Tibial nerve (tissue), 4 donors: ENCODE results near the gene RAI1. TPM values are rescaled to one million over a fixed set of nuclear protein-coding genes. Genes with fewer than 3 reads are reported as not detected.

ENCODE experiments used
- DNase-seq, 2 donors: peaks; one replicate each; pipeline ENCODE4 v3.0.0-alpha.2; 2019; ENCODE audit warnings: low spot score in 2 of 2
- H3K27ac ChIP-seq, 4 donors: fragments of 200-600 bp; sonication (generic) in 3 of 4; one replicate each; pipeline ENCODE4 v1.5.1; 2017 to 2019; ENCODE audit warnings: mild to moderate bottlenecking in 1 of 4
- H3K27me3 ChIP-seq, 2 donors: fragments of 200-600 bp; sonication (generic) in 1 of 2; one replicate each; pipeline versions ENCODE4 v1.5.1 to v1.6.0; 2017 to 2019
- H3K36me3 ChIP-seq, 3 donors: fragments of 200-600 bp; sonication (generic); one replicate each; pipeline ENCODE4 v1.5.1; 2018 to 2019
- H3K4me1 ChIP-seq, 4 donors: fragments of 200-600 bp; sonication (generic) in 3 of 4; one replicate each; pipeline ENCODE4 v1.5.1; 2017 to 2019
- H3K4me3 ChIP-seq, 4 donors: fragments of 200-600 bp; sonication (generic) in 3 of 4; one replicate each; pipeline ENCODE4 v1.5.1; 2017 to 2019; ENCODE audit warnings: mild to moderate bottlenecking in 1 of 4, moderate library complexity in 1 of 4
- H3K9me3 ChIP-seq, 4 donors: fragments of 200-600 bp; sonication (generic) in 3 of 4; one replicate each; pipeline ENCODE4 v1.5.1; 2017 to 2019
- EP300 ChIP-seq, 2 donors: sonication (generic); formaldehyde crosslinking; IDR thresholded peaks; one replicate each; pipeline ENCODE4 v1.6.1; 2017; ENCODE audit warnings: antibody characterized with exemption in 2 of 2, mild to moderate bottlenecking in 1 of 2
- POLR2A ChIP-seq, 2 donors: fragments of 450-650 bp; IDR thresholded peaks; one replicate each; pipeline ENCODE4 v1.6.1; 2017; ENCODE audit warnings: antibody characterized with exemption in 2 of 2, mild to moderate bottlenecking in 2 of 2, moderate library complexity in 2 of 2
- WGBS, 2 donors: methylation state at CpG; one replicate each; pipeline ENCODE4 v1.1.5; 2018; 5-methylcytosine and 5-hydroxymethylcytosine counted together
- total RNA-seq, 4 donors: library from RNA; depleted of rRNA; stranded (reverse); fragments of >200 nt; gene quantifications; one replicate each; pipeline ENCODE4 v1.1.0, GENCODE V29; 2016
- TF ChIP-seq, protein P1 (sequence below), 5 experiments: fragments of 200-600 bp in 3 of 5; fragments of 450-650 bp in 2 of 5; sonication (generic) in 3 of 5; IDR thresholded peaks; one replicate each; pipeline ENCODE4 v1.5.1; 2016 to 2019; ENCODE audit warnings: antibody characterized with exemption in 5 of 5, mild to moderate bottlenecking in 3 of 5, moderate library complexity in 2 of 5

Gene RAI1
- total RNA-seq, 4 donors from 2014 or later, result 32.9 to 52.7 (median 45.9) TPM

DNA sequence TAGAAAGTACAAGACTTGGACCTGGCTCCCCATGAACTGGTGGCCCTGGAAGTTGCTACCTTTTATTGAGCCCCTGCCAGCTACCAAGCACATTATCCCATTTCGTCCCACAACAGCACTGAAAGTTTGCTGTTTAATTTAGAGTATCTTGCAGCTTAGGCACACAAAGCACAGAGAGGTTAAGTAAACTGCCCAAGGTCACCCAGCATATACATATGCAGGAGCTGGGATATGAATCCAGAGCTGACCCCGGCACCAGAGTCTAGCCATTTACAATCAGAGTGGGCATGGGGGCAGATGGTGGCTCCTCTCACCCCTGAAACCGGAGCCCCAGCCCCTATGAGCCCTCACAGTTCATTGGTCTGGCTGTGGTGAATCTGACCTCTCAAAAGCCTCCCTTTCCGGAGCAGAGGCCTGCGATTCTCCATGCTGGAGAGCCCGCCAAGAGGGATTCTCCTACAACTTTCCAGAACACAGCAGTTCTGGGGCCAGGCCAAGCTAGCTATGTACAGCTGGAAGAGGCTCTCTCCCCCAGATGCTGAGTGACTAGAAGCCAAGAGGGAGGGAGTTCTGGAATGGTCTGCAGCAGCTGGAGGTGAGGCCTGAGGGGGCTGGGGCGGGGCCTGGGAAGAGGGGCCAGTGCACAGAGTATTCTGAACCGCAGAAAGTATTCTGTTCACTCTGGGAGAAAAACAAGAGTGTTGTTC, 97.2 kb downstream of the RAI1 start:
- 43 to 56% methylated on average over 7 to 8 of the region's 8 CpGs for WGBS, 2 donors
- peak; percentile 39 to 63 for DNase-seq
- TF ChIP-seq POLR2A (IDR thresholded peaks at IDR 0.05) (no peak), EP300 (IDR thresholded peaks at IDR 0.05) (no peak)
- no peaks in the 10 kb centered on the region for H3K36me3 ChIP-seq
- no peaks in the 10 kb centered on the region for H3K27me3 ChIP-seq
- no peak overlapping the region for H3K4me3 ChIP-seq
- peaks cover 0 to 73% (median 37%) of the 10 kb centered on the region in 4 donors for H3K4me1 ChIP-seq
- H3K27ac ChIP-seq, result peak overlapping the region; percentile 41 to 83 (median 66)
- H3K9me3 ChIP-seq, result no peaks in the 10 kb centered on the region

GRCh38 chr17:17779015-17779611, 97.9 kb downstream of the RAI1 start:
- no peak for DNase-seq
- H3K27me3 ChIP-seq, result no peaks in the 10 kb centered on the region
- no peak overlapping the region for H3K4me3 ChIP-seq
- peak overlapping the region; percentile 41 to 83 (median 66) for H3K27ac ChIP-seq
- 51 to 58% methylated on average over 15 to 16 of the region's 16 CpGs for WGBS, 2 donors
- TF ChIP-seq EP300 (IDR thresholded peaks at IDR 0.05) (no peak), POLR2A (IDR thresholded peaks at IDR 0.05) (no peak)
- TF ChIP-seq, protein P1, sequence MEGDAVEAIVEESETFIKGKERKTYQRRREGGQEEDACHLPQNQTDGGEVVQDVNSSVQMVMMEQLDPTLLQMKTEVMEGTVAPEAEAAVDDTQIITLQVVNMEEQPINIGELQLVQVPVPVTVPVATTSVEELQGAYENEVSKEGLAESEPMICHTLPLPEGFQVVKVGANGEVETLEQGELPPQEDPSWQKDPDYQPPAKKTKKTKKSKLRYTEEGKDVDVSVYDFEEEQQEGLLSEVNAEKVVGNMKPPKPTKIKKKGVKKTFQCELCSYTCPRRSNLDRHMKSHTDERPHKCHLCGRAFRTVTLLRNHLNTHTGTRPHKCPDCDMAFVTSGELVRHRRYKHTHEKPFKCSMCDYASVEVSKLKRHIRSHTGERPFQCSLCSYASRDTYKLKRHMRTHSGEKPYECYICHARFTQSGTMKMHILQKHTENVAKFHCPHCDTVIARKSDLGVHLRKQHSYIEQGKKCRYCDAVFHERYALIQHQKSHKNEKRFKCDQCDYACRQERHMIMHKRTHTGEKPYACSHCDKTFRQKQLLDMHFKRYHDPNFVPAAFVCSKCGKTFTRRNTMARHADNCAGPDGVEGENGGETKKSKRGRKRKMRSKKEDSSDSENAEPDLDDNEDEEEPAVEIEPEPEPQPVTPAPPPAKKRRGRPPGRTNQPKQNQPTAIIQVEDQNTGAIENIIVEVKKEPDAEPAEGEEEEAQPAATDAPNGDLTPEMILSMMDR (IDR thresholded peaks at IDR 0.05), result no peak
- H3K9me3 ChIP-seq, result no peaks in the 10 kb centered on the region
- H3K36me3 ChIP-seq, result no peaks in the 10 kb centered on the region
- H3K4me1 ChIP-seq, result peaks cover 0 to 75% (median 43%) of the 10 kb centered on the region in 4 donors

GRCh38 chr17:17780922-17781590, 99.8 kb downstream of the RAI1 start:
- no peak for DNase-seq
- 42 to 48% methylated on average over 11 of the region's 11 CpGs for WGBS, 2 donors
- no peaks in the 10 kb centered on the region for H3K27me3 ChIP-seq
- no peaks in the 10 kb centered on the region for H3K36me3 ChIP-seq
- TF ChIP-seq EP300 (IDR thresholded peaks at IDR 0.05), result no peak
- TF ChIP-seq POLR2A (IDR thresholded peaks at IDR 0.05), result no peak
- TF ChIP-seq, protein P1 (IDR thresholded peaks at IDR 0.05), result no peak
- H3K4me1 ChIP-seq, result peaks cover 0 to 87% (median 49%) of the 10 kb centered on the region in 4 donors
- peak overlapping the region; percentile 30 to 82 (median 63) for H3K27ac ChIP-seq
- H3K4me3 ChIP-seq, result peak overlapping the region in 1 of 4 donors; percentile 64
- no peaks in the 10 kb centered on the region for H3K9me3 ChIP-seq

- 0 to 4% methylated on average over 60 to 75 of the region's 88 CpGs for WGBS, 2 donors
- Histone ChIP-seq H3K27me3 (no peaks in the 10 kb centered on the region), H3K36me3 (no peaks in the 10 kb centered on the region), H3K4me1 (peaks cover 0 to 94% (median 49%) of the 10 kb centered on the region in 4 donors), H3K4me3 (peak overlapping the region; percentile 29 to 64 (median 47)), H3K27ac (peak overlapping the region; percentile 30 to 82 (median 68)), H3K9me3 (no peaks in the 10 kb centered on the region)
- TF ChIP-seq POLR2A (IDR thresholded peaks at IDR 0.05) (no peak), EP300 (IDR thresholded peaks at IDR 0.05) (peak in 1 of 2 donors; percentile 12)
- DNase-seq, result peak; percentile 42 to 60
Measured at GRCh38 chr17:17781591-17782496, 100.6 kb downstream of the RAI1 start.

GRCh38 chr17:17782523-17783115, 101.4 kb downstream of the RAI1 start:
- no peak for DNase-seq
- Histone ChIP-seq H3K27ac (peak overlapping the region; percentile 30 to 82 (median 68)), H3K9me3 (no peaks in the 10 kb centered on the region), H3K27me3 (no peaks in the 10 kb centered on the region), H3K4me1 (peaks cover 0 to 88% (median 49%) of the 10 kb centered on the region in 4 donors), H3K36me3 (no peaks in the 10 kb centered on the region), H3K4me3 (peak overlapping the region; percentile 29 to 64 (median 47))
- TF ChIP-seq, protein P1 (IDR thresholded peaks at IDR 0.05), result no peak
- TF ChIP-seq EP300 (IDR thresholded peaks at IDR 0.05), result no peak
- TF ChIP-seq POLR2A (IDR thresholded peaks at IDR 0.05), result no peak
- 0 to 1% methylated on average over 14 to 46 of the region's 57 CpGs for WGBS, 2 donors
